Activated T-helper 1 cell treated with Interleukin-2 at 50 U/mL for 16 hours (primary cell): ENCODE results near the gene FAM227A.

Source experiments
- DNase-seq: peaks from one replicate; pipeline ENCODE4 v3.0.0-alpha.2; 2020; ENCODE audit warnings: low read depth

The FAM227A gene

DNA sequence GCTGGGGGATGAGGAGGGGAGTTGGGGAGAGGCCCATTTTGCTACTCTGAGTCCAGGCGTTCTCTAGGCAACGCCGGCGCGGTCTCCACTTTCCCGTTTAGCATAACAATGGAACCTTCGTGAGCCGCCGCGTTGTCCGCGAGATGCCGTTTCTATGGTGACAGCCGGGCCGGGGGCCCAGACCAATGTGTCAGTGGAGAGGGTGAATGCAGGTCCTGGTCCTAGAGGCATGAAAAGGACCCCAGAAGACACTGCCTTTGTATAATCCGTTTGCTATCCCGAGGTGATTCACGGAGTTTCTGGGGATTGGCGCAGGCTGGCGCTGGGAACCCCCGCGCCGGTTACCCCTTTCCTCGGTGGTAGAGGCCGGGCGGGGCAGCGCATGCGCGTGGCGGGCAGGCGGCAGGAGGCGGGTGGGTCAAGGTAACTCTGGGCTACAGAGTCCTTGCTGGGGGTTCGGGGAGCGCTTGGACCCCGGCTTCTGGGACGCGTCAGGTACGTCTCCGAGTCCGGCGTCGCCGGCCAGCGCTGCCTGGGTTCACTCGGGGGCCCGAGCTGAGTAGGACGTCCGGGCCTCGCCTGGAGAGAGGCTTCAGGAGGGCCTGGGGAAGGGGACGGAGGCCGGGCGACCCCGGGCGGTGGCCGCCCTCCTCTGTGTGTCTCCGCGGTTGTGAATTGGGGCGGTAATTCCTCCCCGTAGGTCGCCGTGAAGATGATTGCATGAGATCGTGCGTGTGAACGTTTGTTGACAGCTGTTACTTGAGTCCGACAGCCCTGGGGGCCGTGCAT, at the start of gene FAM227A, which contains the start of gene CBY1:
TSS of gene FAM227A (minus strand) at position 137 of the 789 bp plus-strand sequence. CDS start 6,224 bp downstream, outside the sequence.
TSS of gene CBY1 (plus strand) at position 383 of the 789 bp plus-strand sequence. CDS start 11,417 bp downstream, outside the sequence.
- DNase-seq = peak; percentile 78

DNA sequence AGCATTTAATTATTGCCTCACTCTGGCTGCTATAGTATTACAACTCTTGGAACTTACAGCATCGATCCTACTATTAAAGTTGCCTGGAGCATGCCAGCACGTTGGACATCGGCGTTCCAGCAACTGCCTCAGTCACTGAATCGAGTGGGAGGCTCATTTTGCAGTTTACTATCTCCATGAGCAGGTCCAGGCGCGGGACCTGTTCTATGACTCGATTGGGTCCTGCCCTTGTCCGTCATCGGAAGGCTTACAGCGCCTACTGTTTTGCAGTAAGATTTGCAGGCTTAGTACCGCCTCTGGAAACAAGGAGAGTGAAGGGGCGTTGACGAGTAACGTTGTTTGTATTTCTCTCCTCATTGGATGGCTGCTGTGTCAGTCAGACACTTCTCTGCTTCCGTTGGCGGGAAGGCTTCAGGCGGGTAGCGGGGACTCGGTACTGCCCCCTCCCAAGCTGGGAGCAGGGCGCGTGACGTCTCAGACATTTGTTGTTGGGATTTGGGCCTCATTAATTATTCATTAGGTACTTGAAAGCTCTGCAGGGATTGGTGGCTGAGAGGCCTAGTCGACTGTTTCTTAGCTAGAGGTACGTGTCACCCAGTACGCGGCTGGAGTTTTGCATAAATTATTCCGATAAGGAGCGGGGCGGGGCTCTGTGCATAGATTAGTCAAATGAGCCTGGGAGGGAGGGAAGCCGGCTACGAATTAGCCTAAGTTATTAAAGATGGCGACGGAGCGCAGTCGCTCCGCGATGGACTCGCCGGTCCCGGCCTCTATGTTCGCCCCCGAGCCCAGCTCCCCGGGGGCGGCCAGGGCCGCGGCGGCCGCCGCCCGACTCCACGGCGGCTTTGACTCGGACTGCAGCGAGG, 49.3 kb upstream of the FAM227A start, which contains the start of gene GTPBP1:
TSS of gene GTPBP1 (plus strand) at position 710 of the 866 bp plus-strand sequence. CDS start at position 722, 12 bp downstream.
- DNase-seq = peak; percentile 93

DNA sequence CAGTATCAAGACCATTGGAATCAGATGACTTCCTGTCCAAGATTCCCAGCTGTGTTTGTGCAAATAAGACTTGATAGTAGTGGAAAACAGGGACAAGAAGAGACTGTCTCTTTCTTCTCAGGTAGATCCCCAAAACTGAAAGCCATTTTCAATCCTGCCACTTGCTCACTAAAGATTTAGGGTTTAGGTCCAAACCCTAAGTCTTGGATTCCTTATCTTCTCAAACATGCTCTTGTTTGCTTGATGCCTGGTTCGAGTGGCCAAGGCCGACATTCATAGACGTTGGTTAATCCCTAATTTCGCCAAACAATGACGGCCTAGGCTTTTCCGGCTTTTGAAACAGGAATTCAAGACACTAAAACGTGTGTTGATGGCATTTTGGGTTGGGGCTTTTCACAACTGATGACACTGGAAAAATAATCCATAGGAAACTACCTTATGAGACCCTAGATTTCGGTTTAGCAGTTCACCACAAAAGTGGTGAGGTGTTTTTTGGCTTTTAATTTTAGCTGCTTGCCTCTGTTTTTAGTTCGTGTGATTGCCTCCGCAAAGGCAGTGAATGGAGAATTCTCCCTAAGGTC, 48.6 kb upstream of the FAM227A start:
- DNase-seq = no peak

DNA sequence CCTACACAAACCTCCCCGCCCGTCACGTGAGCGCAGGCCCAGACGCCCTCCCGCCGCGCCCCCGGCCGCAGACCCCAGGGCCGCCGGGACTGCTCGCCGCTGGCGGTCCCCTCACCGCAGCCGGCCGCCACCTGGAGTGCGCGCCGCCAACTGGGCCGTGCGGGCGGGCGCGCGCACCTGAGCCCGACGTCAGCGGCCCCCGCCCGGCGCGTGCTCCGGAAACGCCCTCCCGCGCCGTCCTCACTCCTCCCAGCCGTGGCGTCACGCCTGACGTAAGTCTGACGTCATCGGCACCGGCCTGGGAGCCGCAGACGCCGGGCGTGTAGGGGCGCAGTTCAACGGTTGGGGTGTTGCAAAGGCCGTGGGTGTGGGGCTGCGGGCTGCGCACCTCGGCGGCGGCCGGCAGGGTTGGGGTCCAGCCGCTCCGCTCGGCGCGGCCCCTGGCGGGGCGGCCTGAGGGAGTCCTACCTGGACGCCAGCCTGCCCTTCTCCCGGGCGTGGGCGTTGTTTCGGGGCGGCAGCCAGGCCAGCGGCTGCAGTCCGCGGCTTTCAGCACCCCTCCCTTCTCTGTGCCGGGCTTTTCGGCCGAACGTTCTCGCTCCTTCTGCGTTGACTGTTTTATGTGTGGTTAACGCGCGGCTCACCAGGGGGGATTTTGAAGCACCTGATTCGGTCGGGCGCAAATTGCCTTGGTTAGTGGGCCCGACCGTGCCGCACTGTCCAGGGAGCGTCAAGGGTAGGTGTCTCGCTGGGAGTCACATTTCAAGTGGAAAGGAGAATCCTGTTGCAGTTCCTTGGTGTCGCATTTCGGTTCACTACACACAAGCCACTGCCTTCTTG, 44.8 kb upstream of the FAM227A start, which contains the start of gene JOSD1:
TSS of gene JOSD1 (minus strand) at position 155 of the 840 bp plus-strand sequence. CDS start 956 bp downstream, outside the sequence.
- DNase-seq = peak; percentile 97

DNA sequence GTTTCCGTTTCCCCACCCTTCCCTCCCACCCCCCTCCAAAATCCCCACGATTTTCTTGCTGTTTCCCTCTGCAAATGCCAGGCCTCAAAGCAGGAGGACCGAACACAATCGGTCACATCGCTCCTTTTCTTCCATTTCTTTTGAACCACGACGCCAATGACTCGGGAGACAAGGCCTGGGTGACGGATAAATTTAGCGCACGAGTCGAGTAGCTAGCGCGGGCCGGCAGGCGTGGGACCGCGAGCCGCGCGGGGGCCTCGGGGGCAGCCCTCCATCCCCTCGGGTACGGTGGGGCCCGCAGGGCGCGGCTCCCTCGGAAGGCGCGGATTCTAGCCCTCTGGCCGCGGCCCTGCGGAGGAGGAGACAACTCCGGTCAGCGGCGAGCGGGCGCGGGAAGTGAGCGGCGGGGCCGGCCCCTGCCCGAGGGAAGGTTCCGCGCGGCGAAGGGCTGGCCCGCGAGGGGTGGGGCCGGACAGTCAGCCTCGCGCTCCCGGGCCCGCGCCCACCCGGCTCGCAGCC, 44.1 kb upstream of the FAM227A start:
- DNase-seq = no peak

DNA sequence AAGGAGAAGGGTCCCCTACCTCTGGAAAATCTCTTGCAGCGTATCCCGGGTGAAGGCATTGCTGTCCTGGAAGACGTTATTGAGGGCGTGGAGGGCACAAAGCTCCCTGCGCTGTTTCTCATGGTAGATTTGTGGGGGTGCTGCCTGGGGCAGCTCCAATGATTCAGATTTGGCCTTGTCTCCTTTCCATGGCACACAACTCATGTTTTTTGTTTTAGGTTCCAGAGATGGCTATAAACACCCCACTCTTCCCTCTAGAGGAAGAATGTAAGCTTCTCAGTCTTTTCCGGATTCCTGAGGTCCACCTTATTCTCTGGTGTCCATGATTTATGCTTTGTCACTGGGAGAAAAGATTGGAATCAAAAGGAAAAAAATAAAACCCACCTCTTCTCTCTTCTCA, 43.6 kb upstream of the FAM227A start:
- no peak for DNase-seq

DNA sequence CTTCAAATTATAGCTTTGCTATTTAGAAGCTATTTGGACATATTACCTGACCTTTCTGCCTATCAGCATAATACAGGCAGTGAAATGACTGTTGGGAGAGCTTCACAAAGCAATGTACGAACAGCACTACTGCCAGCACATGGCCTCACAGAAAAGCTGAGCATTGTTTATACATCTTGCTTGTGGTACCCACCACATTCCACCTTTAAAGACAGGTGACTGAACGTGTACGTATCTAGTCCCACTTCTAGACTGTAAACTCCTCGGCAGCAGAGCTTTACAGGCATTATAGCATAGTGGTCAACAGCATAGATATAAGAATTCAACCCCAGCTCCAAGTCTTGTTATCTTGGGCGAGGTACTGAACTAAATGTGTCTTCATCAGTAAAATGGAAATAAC, 43.0 kb upstream of the FAM227A start:
- DNase-seq = no peak

DNA sequence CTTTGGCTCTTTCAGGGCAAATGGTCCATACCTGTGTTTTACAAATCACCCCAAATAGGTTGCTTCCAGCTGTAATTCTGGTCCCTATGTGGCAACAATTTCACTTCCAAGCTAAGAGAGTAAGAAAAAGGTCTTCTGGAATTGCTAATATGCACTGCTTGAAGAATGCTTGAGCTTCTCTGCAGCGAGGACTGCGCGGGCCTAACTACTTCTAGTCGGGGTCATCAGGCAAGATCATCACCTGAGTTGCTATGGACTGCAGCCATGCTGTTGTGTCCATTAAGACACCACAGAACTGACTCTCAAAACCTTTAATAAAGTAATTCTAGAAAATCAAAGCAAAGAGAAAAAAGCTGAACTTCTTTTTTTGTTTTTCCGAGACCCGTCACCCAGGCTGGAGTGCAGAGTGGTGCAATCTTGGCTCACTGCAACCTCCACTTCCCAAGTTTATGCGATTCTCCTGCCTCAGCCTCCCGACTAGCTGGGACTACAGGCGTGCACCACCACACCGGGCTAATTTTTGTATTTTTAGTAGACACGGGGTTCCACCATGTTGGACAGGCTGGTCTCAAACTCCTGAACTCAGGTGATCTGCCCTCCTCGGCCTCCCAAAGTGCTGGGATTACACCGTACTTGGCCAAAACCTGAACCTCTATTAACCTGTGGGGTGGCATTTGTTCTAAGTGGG, 42.4 kb upstream of the FAM227A start:
- no peak for DNase-seq

DNA sequence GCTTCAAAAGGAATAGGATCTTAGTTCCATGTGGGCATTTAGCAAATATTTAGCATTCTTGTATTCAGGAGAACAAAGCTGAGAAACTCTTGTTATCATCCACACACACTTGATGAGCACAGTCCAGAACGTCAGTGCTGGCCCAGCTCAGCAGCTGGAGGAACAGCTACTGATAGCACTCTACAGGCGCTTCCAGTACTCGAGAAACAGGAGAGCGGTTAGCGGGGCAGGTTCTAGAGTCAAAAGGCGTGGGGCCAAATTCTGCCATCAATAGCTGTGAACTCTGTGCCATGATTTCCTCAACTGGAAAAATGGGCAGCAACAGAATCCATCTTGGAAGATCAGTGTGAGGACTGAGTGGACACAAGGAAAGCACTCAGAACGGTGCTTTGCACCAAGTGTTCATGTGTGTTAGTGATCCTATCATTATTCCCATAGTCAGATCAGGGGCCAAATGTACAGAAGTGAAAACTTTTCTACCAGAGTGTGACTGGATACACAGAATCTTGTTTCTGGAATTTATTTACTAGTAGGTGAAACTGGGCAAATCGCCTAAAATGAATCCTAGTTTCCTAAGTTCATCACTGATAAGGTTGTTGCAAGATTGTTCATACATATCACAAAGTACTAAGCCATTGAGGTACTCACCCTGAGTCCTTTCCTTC, 41.4 kb upstream of the FAM227A start:
- DNase-seq = no peak

DNA sequence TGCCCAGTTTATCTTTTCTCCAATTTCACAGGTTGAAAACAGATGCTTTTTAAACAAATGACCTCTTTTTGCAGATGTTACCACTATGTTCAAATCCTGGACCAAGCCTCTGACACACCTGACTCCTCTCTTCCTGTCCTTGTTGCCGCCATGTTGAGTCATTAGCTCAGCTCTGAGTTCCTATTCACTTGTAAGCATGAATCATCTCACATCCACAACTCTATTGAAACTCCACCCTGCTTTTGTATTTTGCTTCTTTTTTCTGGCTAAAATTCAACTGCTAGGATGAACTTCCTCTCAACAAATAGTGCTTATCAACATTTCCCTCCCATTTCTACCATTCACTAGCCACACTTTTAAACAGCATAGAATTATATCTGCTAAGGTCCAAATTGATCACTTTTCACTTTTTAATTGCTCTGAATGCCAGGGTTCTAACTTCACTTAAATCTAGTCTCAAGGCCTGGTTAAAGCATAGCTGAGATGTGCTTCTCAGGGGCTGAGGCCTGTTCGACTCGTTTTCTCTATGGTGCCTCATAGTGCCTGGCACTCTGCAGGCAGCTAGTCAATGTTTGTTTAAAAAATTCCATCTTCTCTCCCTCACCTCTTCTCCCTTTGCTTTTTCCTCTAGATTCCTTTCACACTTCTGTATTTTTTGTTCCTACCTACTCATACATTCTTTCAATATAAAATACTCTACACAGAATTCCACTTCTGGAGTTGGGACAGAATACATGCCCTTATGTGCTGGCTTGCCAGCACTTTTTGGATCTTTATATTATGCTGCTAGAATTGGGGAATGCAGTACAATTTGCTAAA, 40.6 kb upstream of the FAM227A start:
- DNase-seq = peak; percentile 18

DNA sequence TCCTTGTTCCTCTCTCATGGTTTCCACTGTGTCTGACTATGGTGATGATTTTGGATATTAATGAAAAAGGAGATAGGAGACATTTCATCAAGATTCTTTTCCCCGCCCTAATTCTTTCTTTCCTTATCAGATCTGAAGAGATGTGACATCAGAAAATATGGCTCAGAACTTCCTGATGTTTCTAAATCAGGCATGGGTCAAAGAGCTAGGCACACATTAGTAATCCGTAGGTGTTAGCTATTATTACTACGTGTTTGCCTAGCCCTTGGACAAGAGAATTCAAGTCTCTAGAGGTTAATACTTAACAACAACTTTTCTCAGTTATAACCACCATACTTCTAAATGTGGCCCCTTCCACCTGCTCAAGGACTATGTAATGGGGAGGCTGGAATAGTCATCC, 38.7 kb upstream of the FAM227A start:
- DNase-seq = no peak

DNA sequence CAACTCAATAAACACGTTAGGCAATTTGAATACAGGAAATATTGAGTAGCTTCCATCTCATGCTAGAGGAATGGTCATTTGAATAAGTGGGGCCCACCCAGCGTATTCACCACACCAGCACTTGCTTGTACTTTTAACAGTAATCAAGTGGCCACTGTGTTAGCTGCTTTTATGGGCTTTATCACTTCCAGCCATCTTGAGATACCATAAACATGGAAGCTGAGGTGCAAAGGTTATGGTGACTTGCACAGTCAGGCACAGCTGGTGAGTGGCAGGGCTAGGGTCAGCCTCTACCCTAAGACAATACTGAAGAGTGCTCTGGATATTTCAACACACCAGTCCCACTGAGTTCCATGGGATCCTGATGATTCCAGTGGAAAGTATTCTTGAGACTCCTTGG, 37.9 kb upstream of the FAM227A start:
- DNase-seq = no peak

DNA sequence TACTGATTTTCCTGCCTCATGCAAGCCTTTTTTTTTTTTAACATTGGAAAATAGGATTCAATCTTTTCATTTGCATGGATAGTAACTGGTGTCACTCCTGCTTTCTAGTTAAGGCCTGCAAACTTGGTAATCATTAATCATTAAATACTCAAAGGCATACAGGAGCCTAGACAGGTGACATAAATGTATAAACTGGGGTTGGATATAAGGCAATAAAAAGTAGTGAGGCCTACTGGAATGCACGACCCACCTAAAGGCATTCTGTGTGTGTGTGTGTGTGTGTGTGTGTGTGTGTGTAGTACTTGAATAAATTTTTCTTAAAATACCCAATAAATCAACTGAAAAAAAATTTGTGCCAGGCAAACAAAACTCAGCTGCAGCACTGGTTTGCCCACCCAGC, 33.5 kb upstream of the FAM227A start:
- DNase-seq = no peak

DNA sequence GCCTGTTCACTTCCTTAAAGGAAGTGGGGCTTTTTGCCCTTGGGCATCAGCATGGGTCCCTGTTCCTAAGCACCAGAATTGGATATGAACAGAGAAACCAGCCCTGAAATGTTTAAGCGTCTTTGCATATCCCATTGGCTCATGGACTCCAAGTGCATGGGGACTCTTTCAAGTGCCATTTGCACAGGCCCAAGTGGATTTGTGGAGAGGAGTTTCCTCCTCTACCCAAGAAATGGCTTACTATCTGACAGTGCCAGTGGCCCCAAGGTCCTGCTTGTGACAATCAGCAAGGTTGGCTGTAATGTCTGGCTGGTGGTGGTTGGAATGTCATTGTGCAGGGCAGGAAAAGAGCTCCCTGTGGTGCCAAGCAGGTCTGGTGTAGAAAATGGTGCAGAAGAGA, 29.6 kb upstream of the FAM227A start:
- DNase-seq = no peak

DNA sequence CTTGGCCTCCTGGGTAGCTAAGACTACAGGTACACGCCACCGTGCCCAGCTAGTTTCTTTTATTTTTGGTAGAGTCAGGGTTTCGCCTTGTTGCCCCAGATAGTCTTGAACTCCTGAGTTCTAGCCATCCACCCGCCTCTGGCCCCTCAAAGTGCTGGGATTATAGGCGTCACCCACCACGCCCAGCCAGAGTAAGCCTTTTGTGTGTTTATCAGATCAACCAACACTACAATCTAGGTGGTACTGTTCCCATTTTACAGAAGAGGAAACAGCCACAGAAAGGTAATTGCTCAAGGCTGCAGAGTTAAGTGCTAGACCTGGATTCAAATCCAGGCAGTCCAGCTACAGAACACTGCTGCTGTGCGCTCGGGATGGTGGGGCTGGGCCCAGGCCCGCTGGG, 28.7 kb upstream of the FAM227A start:
- DNase-seq = no peak

DNA sequence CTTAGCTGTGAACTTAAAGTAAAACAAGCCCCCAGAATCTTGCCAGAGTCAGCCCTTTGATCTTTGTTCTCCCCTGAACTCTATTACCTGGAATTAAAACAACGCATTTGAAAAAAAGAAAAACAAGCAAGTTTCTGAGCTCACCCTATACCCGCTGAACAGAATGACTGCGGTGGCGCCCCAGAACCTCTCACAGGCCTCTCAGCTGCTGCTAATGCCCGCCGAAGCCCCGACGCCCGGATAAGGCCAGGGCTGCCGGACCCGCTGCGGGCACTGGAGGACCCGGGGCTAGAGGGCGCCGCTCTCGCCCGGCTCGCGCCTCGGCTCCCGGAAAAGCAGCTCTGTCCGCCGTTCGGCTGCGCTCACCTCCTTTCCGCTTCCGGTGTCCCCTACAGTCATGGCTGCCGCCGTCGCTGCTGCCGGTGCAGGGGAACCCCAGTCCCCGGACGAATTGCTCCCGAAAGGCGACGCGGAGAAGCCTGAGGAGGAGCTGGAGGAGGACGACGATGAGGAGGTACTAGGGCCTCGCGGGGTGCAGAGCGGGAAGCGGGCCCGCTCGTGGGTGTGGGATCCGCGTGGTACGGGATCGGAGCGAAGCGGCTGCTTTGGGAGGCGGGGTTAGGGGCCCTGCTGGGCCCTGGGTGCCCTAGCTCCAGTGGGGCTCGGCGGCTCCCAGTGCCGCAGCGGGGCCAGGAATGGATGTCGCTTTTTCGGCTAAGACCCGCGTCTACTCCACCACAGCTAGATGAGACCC, 25.6 kb upstream of the FAM227A start, which contains the start of gene TOMM22:
TSS of gene TOMM22 (plus strand) at position 376 of the 754 bp plus-strand sequence. CDS start at position 398, 22 bp downstream.
- peak; percentile 79 for DNase-seq

DNA sequence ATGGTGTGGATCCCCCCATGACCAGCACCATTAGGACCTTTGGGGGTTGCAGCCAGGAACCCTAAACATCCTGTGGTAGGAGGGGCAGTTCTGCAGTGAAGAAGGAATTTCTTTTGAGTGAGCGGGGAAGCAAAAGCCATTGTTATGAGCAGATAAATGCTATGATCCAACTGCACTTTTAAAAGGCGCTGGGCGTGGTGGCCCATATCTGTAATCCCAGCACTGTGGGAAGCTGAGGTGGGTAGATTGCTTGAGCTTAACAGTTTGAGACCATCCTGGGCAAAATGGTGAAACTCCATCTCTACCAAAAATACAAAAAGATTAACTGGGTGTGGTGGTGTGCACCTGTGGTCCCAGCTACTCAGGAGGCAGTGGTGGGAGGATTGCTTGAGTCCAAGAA, 19.6 kb upstream of the FAM227A start:
- DNase-seq = no peak

DNA sequence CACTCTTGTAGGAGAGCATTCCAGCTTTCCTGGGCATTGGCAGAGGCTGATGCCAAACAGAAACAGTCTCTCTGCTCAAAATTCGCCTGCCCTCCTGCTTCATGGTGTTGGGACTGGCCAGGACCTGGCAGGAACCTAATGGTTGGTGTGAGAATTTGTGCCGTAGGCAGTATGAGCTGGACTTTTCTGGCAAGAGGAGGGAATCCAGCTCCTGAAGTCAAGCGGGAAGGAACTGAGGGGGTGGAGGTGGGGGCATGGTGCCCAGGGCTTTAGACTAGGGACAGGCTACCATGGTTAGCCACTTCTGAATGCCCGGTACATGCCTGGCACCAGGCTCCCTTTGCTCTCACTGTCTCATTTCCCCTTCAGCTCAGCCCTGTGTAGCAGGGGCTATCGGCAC, 18.7 kb upstream of the FAM227A start:
- DNase-seq = no peak
